Common myeloid progenitor, CD34-positive (primary cell): ENCODE measurements around the gene PSKH1.

Experiments
- CTCF ChIA-PET: fragments of 350-600 bp; sonication (Branson Sonifier 250); formaldehyde crosslinking; loops from one replicate; lab custom pipeline; 2021; ENCODE audit warnings: antibody characterized with exemption; lab: Charles Lee
- POLR2A ChIA-PET: fragments of 350-600 bp; sonication (Branson Sonifier 250); formaldehyde crosslinking; loops from one replicate; lab custom pipeline; 2021; ENCODE audit warnings: antibody characterized with exemption; lab: Charles Lee
- DNase-seq, 3 donors: peaks; one replicate each; pipeline versions ENCODE4 v3.0.0 to v3.0.0-alpha.2; 2013
- H3K27ac ChIP-seq, 2 experiments: 1 replicate in 1 of 2; 2 replicates in 1 of 2; pipeline ENCODE4 v1.7.0; 2013; ENCODE audit warnings: inconsistent platforms in 2 of 2, low read length in 2 of 2, mild to moderate bottlenecking in 2 of 2, low read depth in 1 of 2, moderate library complexity in 1 of 2; ENCODE audit not compliant: severe bottlenecking in 2 of 2, insufficient read depth in 1 of 2, poor library complexity in 1 of 2
- H3K27me3 ChIP-seq, 5 experiments: replicated peaks in 2 of 5; 1 replicate in 3 of 5; 2 replicates in 2 of 5; pipeline versions ENCODE4 v1.6.1 to v1.7.0; 2013; ENCODE audit warnings: low read length in 4 of 5, mild to moderate bottlenecking in 2 of 5, moderate library complexity in 2 of 5, inconsistent platforms in 1 of 5; ENCODE audit not compliant: insufficient read depth in 5 of 5, control insufficient read depth in 4 of 5
- H3K36me3 ChIP-seq, 4 experiments: 1 replicate in 2 of 4; 2 replicates in 2 of 4; pipeline versions ENCODE4 v1.6.1 to v1.7.0; 2013; ENCODE audit warnings: low read length in 3 of 4, control low read depth in 1 of 4, mild to moderate bottlenecking in 1 of 4; ENCODE audit not compliant: control insufficient read depth in 4 of 4, insufficient read depth in 4 of 4
- H3K4me1 ChIP-seq, 4 experiments: 1 replicate in 3 of 4; 2 replicates in 1 of 4; pipeline versions ENCODE4 v1.6.1 to v1.7.1; 2013; ENCODE audit warnings: low read length in 3 of 4, mild to moderate bottlenecking in 3 of 4, control low read depth in 1 of 4, inconsistent platforms in 1 of 4, moderate library complexity in 1 of 4; ENCODE audit not compliant: control insufficient read depth in 4 of 4, insufficient read depth in 4 of 4; ENCODE audit errors: control extremely low read depth in 1 of 4
- H3K4me3 ChIP-seq, 7 experiments: 1 replicate in 4 of 7; 2 replicates in 3 of 7; pipeline versions ENCODE4 v1.5.1 to v1.7.0; 2013; ENCODE audit warnings: mild to moderate bottlenecking in 7 of 7, low read length in 6 of 7, moderate library complexity in 6 of 7, inconsistent platforms in 2 of 7, low read depth in 2 of 7, control low read depth in 1 of 7; ENCODE audit not compliant: insufficient read depth in 4 of 7, control insufficient read depth in 1 of 7; ENCODE audit errors: extremely low read depth in 1 of 7
- H3K9me3 ChIP-seq, 5 experiments: 1 replicate in 4 of 5; 2 replicates in 1 of 5; pipeline versions ENCODE4 v1.6.1 to v1.7.1; 2013; ENCODE audit warnings: low read length in 4 of 5, mild to moderate bottlenecking in 2 of 5, inconsistent platforms in 1 of 5, low read depth in 1 of 5, moderate library complexity in 1 of 5; ENCODE audit not compliant: control insufficient read depth in 4 of 5, insufficient read depth in 2 of 5; ENCODE audit errors: control extremely low read depth in 1 of 5
- WGBS: methylation state at CpG from one replicate; pipeline ENCODE4 v1.1.5; 2013; ENCODE audit not compliant: insufficient coverage; 5-methylcytosine and 5-hydroxymethylcytosine counted together

Gene PSKH1

GRCh38 chr16:67967183-67967957, 74.3 kb downstream of the PSKH1 start:
- POLR2A ChIA-PET, result interaction anchor here (0.8 to 2.1 kb wide), 2 partner anchors 14 to 73 kb away, joined by 4 to 12 read pairs; partner anchors contain the start of gene DPEP3
- peak; percentile 9 to 60 (median 50) for DNase-seq
- Histone ChIP-seq H3K4me1 (peaks cover 0 to 30% (median 20%) of the 10 kb centered on the region in 4 experiments), H3K36me3 (peaks cover 0 to 8% (median 1%) of the 10 kb centered on the region in 4 experiments), H3K27ac (peak overlapping the region in 1 of 2 experiments; percentile 61), H3K9me3 (no peaks in the 10 kb centered on the region), H3K4me3 (peak overlapping the region; percentile 37 to 85 (median 74)), H3K27me3 (no peaks in the 10 kb centered on the region)
- WGBS, result 22% methylated on average over 10 of the region's 18 CpGs
- CTCF ChIA-PET, result interaction anchor here (0.7 to 7.6 kb wide), 9 partner anchors 14 to 81 kb away, joined by 3 to 69 read pairs (median 3); partner anchors contain the start of genes DDX28, DPEP2, DPEP3 and DUS2

GRCh38 chr16:67967958-67968399, 74.9 kb downstream of the PSKH1 start:
- peaks cover 0 to 3% (median under 1%) of the 10 kb centered on the region in 4 experiments for H3K36me3 ChIP-seq
- POLR2A ChIA-PET, result interaction anchor here (1.0 to 2.1 kb wide), 4 partner anchors 13 to 101 kb away, joined by 3 to 12 read pairs (median 6); partner anchors contain the start of genes DPEP3 and PSMB10
- peak overlapping the region; percentile 37 to 85 (median 74) for H3K4me3 ChIP-seq
- H3K27me3 ChIP-seq, result no peaks in the 10 kb centered on the region
- DNase-seq, result peak; percentile 13 to 38 (median 29)
- H3K9me3 ChIP-seq, result no peaks in the 10 kb centered on the region
- CTCF ChIA-PET, result interaction anchor here (1.0 to 7.6 kb wide), 3 partner anchors 16 to 33 kb away, joined by 3 to 69 read pairs (median 3); partner anchors contain the start of gene DPEP3
- peak overlapping the region in 1 of 2 experiments; percentile 61 for H3K27ac ChIP-seq
- WGBS, result 0% methylated on average over 42 of the region's 45 CpGs
- peaks cover 0 to 30% (median 20%) of the 10 kb centered on the region in 4 experiments for H3K4me1 ChIP-seq

- DNase-seq, result peak; percentile 68 to 90 (median 89)
- Histone ChIP-seq H3K4me3 (peak within 1 kb of the TSS; percentile 60 to 89 (median 82)), H3K27ac (peak within 1 kb of the TSS in 1 of 2 experiments; percentile 68), H3K9me3 (no peaks in the 10 kb centered on the region), H3K4me1 (peaks cover 0 to 30% (median 20%) of the 10 kb centered on the region in 4 experiments), H3K27me3 (no peaks in the 10 kb centered on the region), H3K36me3 (no peaks in the 10 kb centered on the region)
- ChIA-PET CTCF (interaction anchor here (0.9 to 7.6 kb wide), 4 partner anchors 16 to 34 kb away, joined by 3 to 69 read pairs (median 3); partner anchors contain the start of gene DPEP3), POLR2A (interaction anchor here (1.0 to 2.1 kb wide), 4 partner anchors 13 to 100 kb away, joined by 3 to 12 read pairs (median 6); partner anchors contain the start of genes DPEP3 and PSMB10)
- under 1% methylated on average over 73 of the region's 78 CpGs for WGBS
Measured at GRCh38 chr16:67968400-67969253, 75.6 kb downstream of the PSKH1 start, which contains the start of gene SLC12A4. Gene SLC12A4, minus strand, starts transcription at chr16:67968637. Its CDS starts 84 bp downstream, at chr16:67968553.

- Histone ChIP-seq H3K4me3 (peak overlapping the region; percentile 60 to 89 (median 82)), H3K27ac (peak overlapping the region in 1 of 2 experiments; percentile 68), H3K4me1 (peaks cover 0 to 30% (median 20%) of the 10 kb centered on the region in 4 experiments), H3K27me3 (no peaks in the 10 kb centered on the region), H3K36me3 (no peaks in the 10 kb centered on the region), H3K9me3 (no peaks in the 10 kb centered on the region)
- WGBS, result 52% methylated on average over 22 of the region's 40 CpGs
- peak; percentile 14 to 55 (median 51) for DNase-seq
- ChIA-PET POLR2A (interaction anchor here (1.1 to 2.1 kb wide), 3 partner anchors 12 to 100 kb away, joined by 3 to 12 read pairs (median 8); partner anchors contain the start of gene DPEP3), CTCF (interaction anchor here (0.9 to 7.6 kb wide), 3 partner anchors 15 to 33 kb away, joined by 3 to 69 read pairs (median 3); partner anchors contain the start of gene DPEP3)
Measured at GRCh38 chr16:67969254-67970039, 76.4 kb downstream of the PSKH1 start.

GRCh38 chr16:67971111-67971510, 78.1 kb downstream of the PSKH1 start:
- H3K9me3 ChIP-seq, result no peaks in the 10 kb centered on the region
- no peak overlapping the region for H3K27ac ChIP-seq
- no peaks in the 10 kb centered on the region for H3K36me3 ChIP-seq
- H3K4me1 ChIP-seq, result peaks cover 0 to 27% (median 18%) of the 10 kb centered on the region in 4 experiments
- DNase-seq, result no peak
- H3K27me3 ChIP-seq, result no peaks in the 10 kb centered on the region
- CTCF ChIA-PET, result interaction anchor here (1.7 to 7.6 kb wide), 3 partner anchors 13 to 24 kb away, joined by 4 to 69 read pairs (median 8); partner anchors contain the start of gene DPEP3
- no peak overlapping the region for H3K4me3 ChIP-seq
- POLR2A ChIA-PET, result no interaction called here
- 100% methylated on average over 7 of the region's 9 CpGs for WGBS
